Measurements from ENCODE around the gene CIDEA.
"Not testable (repeated sequence)": the region's sequence is repeated elsewhere in the genome, so short reads cannot be mapped to it uniquely, and the experiment has no call there.

The CIDEA gene

GRCh38 chr18:12242658-12243260, 11.4 kb upstream of the CIDEA start:
- no peak for DNase-seq

- not testable (repeated sequence) for DNase-seq
These were observed 10.9 kb upstream of the CIDEA start for GRCh38 chr18:12243272-12243671.

- no peak for DNase-seq
These were observed 8.4 kb upstream of the CIDEA start for GRCh38 chr18:12245793-12246135.

GRCh38 chr18:12246849-12247808, 7.0 kb upstream of the CIDEA start:
- no peak for DNase-seq

- no peak for DNase-seq
These were observed 6.2 kb upstream of the CIDEA start for GRCh38 chr18:12247946-12248345.

- DNase-seq = no peak
These were observed 5.0 kb upstream of the CIDEA start for GRCh38 chr18:12248926-12249720.

- DNase-seq = no peak
These were observed 2.9 kb upstream of the CIDEA start for GRCh38 chr18:12251311-12251710.

- DNase-seq = no peak
These were observed 2.1 kb upstream of the CIDEA start for GRCh38 chr18:12252061-12252460.

GRCh38 chr18:12253027-12253426, 1.1 kb upstream of the CIDEA start:
- no peak for DNase-seq

- no peak for DNase-seq
These were observed 462 bp upstream of the CIDEA start for GRCh38 chr18:12253663-12254135.

- no peak for DNase-seq
These were observed 805 bp downstream of the CIDEA start for GRCh38 chr18:12254820-12255511.

- DNase-seq = peak; percentile 83
These were observed 1.5 kb downstream of the CIDEA start for GRCh38 chr18:12255626-12256026.

- no peak for DNase-seq
These were observed 2.8 kb downstream of the CIDEA start for GRCh38 chr18:12256951-12257350.

- no peak for DNase-seq
These were observed 4.0 kb downstream of the CIDEA start for GRCh38 chr18:12257996-12258718.

GRCh38 chr18:12258719-12259705, 4.9 kb downstream of the CIDEA start:
- DNase-seq = no peak

GRCh38 chr18:12262748-12263147, 8.6 kb downstream of the CIDEA start:
- no peak for DNase-seq

- DNase-seq = no peak
These were observed 10.7 kb downstream of the CIDEA start for GRCh38 chr18:12264864-12265263.

- DNase-seq = peak; percentile 88
These were observed 17.4 kb downstream of the CIDEA start for GRCh38 chr18:12271376-12272235.

GRCh38 chr18:12274793-12275192, 20.6 kb downstream of the CIDEA start:
- no peak for DNase-seq

All from 8988T (cell line).